ENCODE results near the gene LAD1. TPM values are rescaled to one million over a fixed set of nuclear protein-coding genes. Genes with fewer than 3 reads are reported as not detected.

LAD1 gene
- total RNA-seq, 2 donors from 2014 or later, result 13.5 to 13.6 TPM

GRCh38 chr1:201369209-201369608 lies 29.9 kb downstream of the LAD1 start:
- H3K4me3 ChIP-seq (ENCODE audit: low read length), result no peak overlapping the region
- WGBS, 2 experiments (ENCODE audit: insufficient coverage in 1 of 2, insufficient read length in 1 of 2), result 90 to 94% methylated on average over 5 to 6 of the region's 6 CpGs
- Mint-ChIP-seq H3K4me1 (peaks cover 11% of the 10 kb centered on the region), H3K27ac (no peak overlapping the region), H3K4me3 (no peak overlapping the region), H3K9me3 (no peaks in the 10 kb centered on the region), H3K27me3 (ENCODE audit: insufficient read depth) (peaks cover 10% of the 10 kb centered on the region), H3K36me3 (ENCODE audit: low read depth) (no peaks in the 10 kb centered on the region)
- no peaks in the 10 kb centered on the region for H3K9me3 ChIP-seq (ENCODE audit: control insufficient read depth, low read length)
- H3K9ac ChIP-seq (ENCODE audit: extremely low read depth, low read length, poor library complexity, severe bottlenecking), result no peak overlapping the region
- peaks cover 6% of the 10 kb centered on the region for H3K4me1 ChIP-seq (ENCODE audit: control insufficient read depth, insufficient read depth, low read length)
- DNase-seq, result no peak
- H3K27me3 ChIP-seq (ENCODE audit: control insufficient read depth, insufficient read depth, low read length, poor library complexity, severe bottlenecking), result no peaks in the 10 kb centered on the region
- H3K27ac ChIP-seq (ENCODE audit: low read depth, low read length), result no peak overlapping the region
- TF ChIP-seq CTCF (conservative IDR thresholded peaks at IDR 0.05), result no peak
- H3K36me3 ChIP-seq (ENCODE audit: control insufficient read depth, insufficient read depth, low read length), result no peaks in the 10 kb centered on the region

- no peaks in the 10 kb centered on the region for H3K9me3 ChIP-seq (ENCODE audit: control insufficient read depth, low read length)
- H3K27ac ChIP-seq (ENCODE audit: low read depth, low read length), result no peak overlapping the region
- no peak for DNase-seq
- Mint-ChIP-seq H3K27ac (no peak overlapping the region), H3K9me3 (no peaks in the 10 kb centered on the region), H3K27me3 (ENCODE audit: insufficient read depth) (peaks cover 10% of the 10 kb centered on the region), H3K36me3 (ENCODE audit: low read depth) (no peaks in the 10 kb centered on the region), H3K4me3 (no peak overlapping the region), H3K4me1 (peaks cover 5% of the 10 kb centered on the region)
- TF ChIP-seq CTCF (conservative IDR thresholded peaks at IDR 0.05), result no peak
- no peaks in the 10 kb centered on the region for H3K27me3 ChIP-seq (ENCODE audit: control insufficient read depth, insufficient read depth, low read length, poor library complexity, severe bottlenecking)
- WGBS, 2 experiments (ENCODE audit: insufficient coverage in 1 of 2, insufficient read length in 1 of 2), result 78 to 89% methylated on average over 3 to 7 of the region's 7 CpGs
- no peaks in the 10 kb centered on the region for H3K4me1 ChIP-seq (ENCODE audit: control insufficient read depth, insufficient read depth, low read length)
- H3K9ac ChIP-seq (ENCODE audit: extremely low read depth, low read length, poor library complexity, severe bottlenecking), result no peak overlapping the region
- no peak overlapping the region for H3K4me3 ChIP-seq (ENCODE audit: low read length)
- no peaks in the 10 kb centered on the region for H3K36me3 ChIP-seq (ENCODE audit: control insufficient read depth, insufficient read depth, low read length)
These were observed 32.4 kb downstream of the LAD1 start for GRCh38 chr1:201366696-201367095.

DNA sequence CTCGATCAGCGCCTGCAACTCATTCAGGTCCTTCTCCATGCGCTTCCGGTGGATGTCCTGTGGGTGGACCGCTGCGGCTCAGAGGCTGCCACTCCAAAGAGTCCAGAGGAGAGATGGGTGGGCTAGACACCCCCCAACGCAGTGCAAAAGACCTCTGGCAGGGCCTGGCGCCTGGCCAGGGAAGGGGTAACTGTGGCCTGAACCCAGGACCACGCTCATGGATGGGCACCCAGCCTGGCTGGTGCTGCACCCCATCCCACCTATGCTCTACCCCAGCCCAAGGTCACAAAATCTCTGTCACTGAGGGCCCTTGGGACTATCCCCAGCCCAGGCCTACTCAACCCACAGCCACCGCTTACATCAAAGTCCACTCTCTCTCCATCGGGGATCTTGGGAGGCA lies 33.9 kb downstream of the LAD1 start:
- Histone ChIP-seq H3K36me3 (ENCODE audit: control insufficient read depth, insufficient read depth, low read length) (no peaks in the 10 kb centered on the region), H3K27me3 (ENCODE audit: control insufficient read depth, insufficient read depth, low read length, poor library complexity, severe bottlenecking) (no peaks in the 10 kb centered on the region), H3K4me1 (ENCODE audit: control insufficient read depth, insufficient read depth, low read length) (no peaks in the 10 kb centered on the region), H3K9ac (ENCODE audit: extremely low read depth, low read length, poor library complexity, severe bottlenecking) (no peak overlapping the region), H3K9me3 (ENCODE audit: control insufficient read depth, low read length) (no peaks in the 10 kb centered on the region), H3K4me3 (ENCODE audit: low read length) (no peak overlapping the region), H3K27ac (ENCODE audit: low read depth, low read length) (no peak overlapping the region)
- Mint-ChIP-seq H3K36me3 (ENCODE audit: low read depth) (no peaks in the 10 kb centered on the region), H3K4me3 (no peak overlapping the region), H3K27ac (no peak overlapping the region), H3K4me1 (peaks cover 6% of the 10 kb centered on the region), H3K27me3 (ENCODE audit: insufficient read depth) (peaks cover 8% of the 10 kb centered on the region), H3K9me3 (no peaks in the 10 kb centered on the region)
- 90 to 96% methylated on average over 9 to 11 of the region's 11 CpGs for WGBS, 2 experiments (ENCODE audit: insufficient coverage in 1 of 2, insufficient read length in 1 of 2)
- DNase-seq, result no peak
- no peak for TF ChIP-seq CTCF (conservative IDR thresholded peaks at IDR 0.05)

Measured in endodermal cell (in vitro differentiated cells).